Stimulated activated CD4-positive, alpha-beta T cell treated with anti-CD3 and anti-CD28 coated beads, Interleukin-1b, Interleukin-23, amount 100 ng/mL, for 24 hours (primary cell): ENCODE measurements around the gene C1orf56.

Source experiments
- DNase-seq, 4 experiments: peaks; one replicate each; pipeline ENCODE4 v3.0.0-alpha.2; 2020; ENCODE audit warnings: low read depth in 4 of 4, low spot score in 1 of 4

C1orf56 gene

DNA sequence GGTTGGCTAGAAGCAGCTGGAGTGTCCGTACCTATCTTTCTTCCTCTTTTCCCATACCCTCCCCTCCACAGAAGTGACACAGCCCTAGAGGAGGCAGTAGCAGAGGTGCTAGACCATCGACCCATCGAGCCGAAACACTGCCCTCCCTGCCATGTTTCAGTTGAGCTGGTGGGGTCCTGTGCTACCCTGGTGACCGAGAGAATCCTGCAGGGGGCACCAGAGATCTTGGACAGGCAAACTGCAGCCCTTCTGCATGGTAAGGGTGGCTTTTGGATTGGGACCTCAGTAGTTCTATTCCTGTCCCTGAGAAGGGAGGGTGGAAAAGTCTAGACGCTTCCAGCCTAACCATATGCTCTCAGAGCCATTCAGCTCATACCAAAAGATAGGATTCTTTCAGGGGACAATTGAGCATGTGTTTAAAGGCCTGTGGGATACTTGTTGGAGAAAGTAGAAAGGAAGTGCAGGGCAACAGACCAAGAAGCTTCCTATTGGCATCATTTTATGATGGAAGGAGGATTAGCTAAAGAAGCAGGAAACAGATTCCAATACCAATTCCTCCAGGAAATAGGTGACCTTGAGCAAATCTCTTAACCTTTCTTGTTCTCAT lies 22.9 kb upstream of the C1orf56 start:
- DNase-seq: peak; percentile 65 to 77 (median 68)

GRCh38 chr1:151026460-151026859 lies 21.1 kb upstream of the C1orf56 start:
- no peak for DNase-seq

- DNase-seq: no peak
Observed at GRCh38 chr1:151032164-151032563, 15.4 kb upstream of the C1orf56 start.

- no peak for DNase-seq
Observed at GRCh38 chr1:151035167-151035566, 12.4 kb upstream of the C1orf56 start.

GRCh38 chr1:151036356-151036755 lies 11.2 kb upstream of the C1orf56 start, which contains the start of gene BNIPL:
BNIPL (plus strand) TSS chr1:151036586; CDS start chr1:151036726, 140 bp downstream.
- DNase-seq: no peak

DNA sequence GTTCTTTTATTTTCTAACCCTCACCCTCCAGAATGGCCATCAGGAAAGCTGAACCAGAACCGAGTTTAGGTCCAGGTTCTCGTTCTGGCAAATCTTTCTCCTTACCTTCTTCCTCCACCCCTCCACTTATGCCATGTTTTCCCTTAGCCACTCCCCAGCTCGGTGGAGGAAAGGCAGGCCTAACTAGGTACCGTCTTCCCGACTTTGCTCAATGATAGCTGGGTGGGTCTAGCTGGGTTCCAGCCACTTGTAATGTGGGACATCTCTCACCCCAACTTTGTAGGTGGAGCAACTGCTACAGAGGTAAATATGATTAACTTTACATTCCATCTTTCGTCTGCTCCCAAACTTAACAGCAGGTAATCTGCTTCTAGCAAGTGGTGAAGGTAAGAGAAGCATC lies 10.5 kb upstream of the C1orf56 start:
- no peak for DNase-seq

DNA sequence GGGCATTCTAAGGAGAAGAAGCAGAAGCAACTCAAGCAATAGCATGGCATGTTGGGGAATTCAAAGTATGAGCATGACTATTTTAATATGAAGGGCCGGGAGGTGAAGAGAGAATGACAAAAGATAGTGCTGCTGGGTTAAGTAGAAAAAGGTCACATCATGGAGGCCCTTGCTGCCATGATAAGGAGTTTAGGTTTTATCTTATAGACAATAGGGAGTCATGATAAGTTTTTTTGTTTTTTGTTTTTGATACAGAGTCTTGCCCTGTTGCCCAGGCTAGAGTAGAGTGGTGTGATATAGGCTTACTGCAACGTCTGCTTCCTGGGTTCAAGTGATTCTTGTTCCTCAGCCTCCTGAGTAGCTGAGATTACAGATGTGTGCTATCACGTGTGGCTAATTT lies 8.0 kb upstream of the C1orf56 start:
- DNase-seq: no peak

GRCh38 chr1:151043163-151043562 lies 4.4 kb upstream of the C1orf56 start:
- no peak for DNase-seq

- no peak for DNase-seq
Observed at GRCh38 chr1:151047925-151048644, 534 bp downstream of the C1orf56 start.

DNA sequence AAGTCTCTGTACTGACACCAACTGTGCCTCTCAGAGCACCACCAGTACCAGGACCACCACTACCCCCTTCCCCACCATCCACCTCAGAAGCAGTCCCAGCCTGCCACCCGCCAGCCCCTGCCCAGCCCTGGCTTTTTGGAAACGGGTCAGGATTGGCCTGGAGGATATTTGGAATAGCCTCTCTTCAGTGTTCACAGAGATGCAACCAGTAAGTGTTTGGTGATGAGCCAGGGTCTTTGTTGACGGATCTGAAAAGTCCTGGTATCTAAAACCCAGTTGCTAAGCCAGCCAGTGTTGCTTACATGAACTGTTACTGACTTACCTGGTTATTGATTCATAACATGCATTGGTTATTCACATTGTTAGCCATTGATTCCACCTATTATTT lies 1.1 kb downstream of the C1orf56 start:
- no peak for DNase-seq

GRCh38 chr1:151049458-151049857 lies 1.9 kb downstream of the C1orf56 start:
- no peak for DNase-seq

- DNase-seq: no peak
Observed at GRCh38 chr1:151050051-151050688, 2.6 kb downstream of the C1orf56 start.

DNA sequence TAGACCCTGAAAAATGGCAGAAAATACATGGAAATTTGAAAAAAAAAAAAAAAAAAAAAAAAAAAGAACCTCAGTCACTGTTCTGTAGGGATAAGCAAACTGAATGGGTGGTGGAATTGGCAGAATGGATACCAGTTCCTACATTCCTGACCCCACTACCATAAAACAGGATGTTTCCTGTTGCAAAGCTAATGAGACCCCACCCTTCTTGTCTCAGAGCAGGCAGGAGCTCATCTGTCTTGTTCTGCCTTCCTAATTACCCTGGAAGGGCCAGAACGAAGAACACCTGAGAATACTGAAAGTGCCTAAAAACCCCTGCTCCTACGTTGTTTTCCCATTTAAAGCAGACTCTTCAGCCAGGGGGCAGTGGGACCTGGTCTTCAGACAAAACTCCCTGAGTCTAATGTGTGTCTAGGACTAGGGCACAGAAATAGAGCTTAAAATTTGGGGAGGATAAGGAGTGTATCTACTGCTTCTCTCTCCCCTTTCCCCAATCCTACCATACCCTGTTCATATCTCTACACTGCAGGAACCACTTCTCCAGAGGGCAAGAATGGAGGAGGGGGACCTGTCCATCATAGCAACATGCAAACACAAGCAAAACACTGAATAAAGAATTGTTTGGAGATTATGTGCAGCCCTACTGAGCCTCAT lies 3.9 kb downstream of the C1orf56 start:
- no peak for DNase-seq

- no peak for DNase-seq
Observed at GRCh38 chr1:151054971-151055547, 7.5 kb downstream of the C1orf56 start.

- no peak for DNase-seq
Observed at GRCh38 chr1:151055581-151055980, 8.0 kb downstream of the C1orf56 start.

DNA sequence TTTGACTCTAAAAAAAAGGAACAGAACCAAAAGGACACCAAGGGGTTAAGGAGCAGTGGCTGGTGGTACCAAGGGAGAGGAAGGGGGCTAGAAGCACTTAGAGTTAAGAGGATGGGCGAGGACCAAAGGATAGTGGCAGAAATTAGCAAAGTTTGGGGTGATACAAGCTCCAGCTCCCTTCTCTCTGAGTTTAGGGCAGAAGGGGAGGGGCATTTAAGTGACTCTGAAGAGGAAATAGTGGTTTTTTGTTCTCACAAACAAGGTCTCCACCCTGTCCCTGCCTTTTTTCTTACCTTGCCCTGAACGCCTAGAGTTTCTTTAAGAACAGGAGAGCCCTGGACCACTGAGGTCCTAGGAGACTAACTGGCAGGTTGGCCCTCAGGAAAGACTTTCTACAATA lies 8.6 kb downstream of the C1orf56 start:
- DNase-seq: no peak

GRCh38 chr1:151058692-151059091 lies 11.1 kb downstream of the C1orf56 start:
- no peak for DNase-seq

DNA sequence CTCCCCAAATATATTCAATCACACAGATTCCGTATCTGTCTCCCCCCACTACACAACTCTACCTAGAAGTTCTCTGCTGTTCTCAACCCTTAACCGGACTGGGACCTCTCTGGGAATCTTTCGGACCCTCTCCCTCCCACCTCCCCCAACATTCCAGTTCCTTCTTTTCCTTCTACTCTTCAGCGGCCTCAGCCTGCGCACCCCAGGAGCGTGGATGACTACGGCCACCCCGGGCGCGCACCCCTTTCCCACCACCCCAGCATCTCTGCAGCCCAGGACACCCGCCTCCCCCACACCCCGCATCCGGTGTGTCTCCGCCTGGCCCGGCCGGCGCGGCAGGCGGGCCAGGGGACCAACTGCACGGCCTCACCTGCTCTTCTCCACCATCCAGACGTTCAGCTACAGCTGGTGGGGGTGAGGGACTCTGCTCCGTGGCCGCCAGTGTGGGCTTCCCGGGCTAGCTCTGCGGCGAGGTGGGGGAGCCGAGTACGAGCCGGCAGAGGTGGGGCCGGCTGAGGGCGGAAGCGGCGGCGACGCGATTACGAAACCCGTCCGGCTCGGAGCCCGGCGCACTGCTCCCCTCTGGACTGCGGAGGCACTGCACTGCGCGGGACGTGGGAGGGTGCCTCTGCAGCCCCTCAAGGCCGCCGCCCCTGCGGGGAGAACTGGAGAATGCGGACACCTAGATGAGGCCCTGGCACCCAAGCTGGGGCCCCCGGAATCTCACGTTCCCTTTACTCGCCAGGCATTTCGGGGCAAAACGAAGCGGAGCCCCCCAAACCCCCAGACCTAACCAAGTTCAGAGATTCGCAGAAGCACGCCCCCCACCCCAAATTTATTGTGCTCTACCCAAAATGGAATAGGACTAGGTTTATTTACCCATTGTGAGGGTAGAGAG lies 11.8 kb downstream of the C1orf56 start, which contains the start of gene CDC42SE1:
Gene CDC42SE1, minus strand, starts transcription at position 514 of the 898 bp plus-strand sequence. CDS start 3,892 bp downstream, outside the sequence.
- peak in 3 of 4 experiments; percentile 56 to 78 (median 73) for DNase-seq

DNA sequence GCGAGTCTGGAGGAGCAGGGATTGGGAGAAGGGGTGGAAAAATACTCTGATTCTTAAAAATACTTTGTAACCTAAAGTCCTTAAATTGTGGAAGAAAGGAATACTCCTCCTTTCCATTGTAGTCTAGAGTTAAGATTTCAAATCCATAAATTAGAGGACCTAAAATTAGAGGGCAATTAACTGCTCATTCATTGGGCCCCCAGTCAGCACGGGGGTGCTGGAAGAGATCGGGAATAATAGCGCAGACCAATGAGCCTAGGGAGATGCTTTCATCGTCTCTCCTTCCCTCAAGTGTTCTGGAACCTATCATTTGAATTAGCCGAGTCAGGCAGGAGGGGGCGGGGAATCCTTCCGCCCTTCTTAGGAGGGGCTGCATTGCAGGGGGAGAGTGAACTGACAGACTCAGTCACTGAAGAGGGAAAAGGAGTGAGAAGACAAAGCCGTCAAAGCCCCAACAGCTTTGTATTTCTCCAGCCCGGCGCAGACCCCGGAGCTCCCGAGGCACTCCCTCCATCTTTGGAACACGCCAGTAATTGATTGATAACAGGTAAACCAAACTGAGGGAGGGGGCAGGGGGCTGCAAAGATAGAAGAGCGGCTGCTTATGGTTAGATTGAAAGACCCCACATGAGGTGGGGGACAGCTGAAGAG lies 12.6 kb downstream of the C1orf56 start, which contains the start of gene MLLT11:
Gene MLLT11, plus strand, starts transcription at position 391 of the 650 bp plus-strand sequence. CDS start 6,828 bp downstream, outside the sequence.
- no peak for DNase-seq
